ENCODE measurements around the gene TNIK.

- TF ChIP-seq CTCF (IDR thresholded peaks at IDR 0.05) = no peak
- TF ChIP-seq ZFX (IDR thresholded peaks at IDR 0.05; ENCODE audit: borderline replicate concordance) = no peak
Observed at GRCh38 chr3:171181907-171182690, 278.1 kb downstream of the TNIK start.
